Loucy (cell line): Measurements from ENCODE around the gene KAT6B.
"Not testable (repeated sequence)": the region's sequence is repeated elsewhere in the genome, so short reads cannot be mapped to it uniquely, and the experiment has no call there.

ENCODE experiments used
- H2AFZ ChIP-seq: fragments of 200-600 bp; sonication (generic); 2 replicates; pipeline ENCODE4 v1.6.0; 2016; ENCODE audit warnings: antibody characterized with exemption, mild to moderate bottlenecking, low read length, moderate library complexity
- H3F3A ChIP-seq: fragments of 200-600 bp; 2 replicates; pipeline ENCODE4 v1.6.0; 2016; ENCODE audit warnings: antibody characterized with exemption, low read depth, mild to moderate bottlenecking
- H3K27me3 ChIP-seq: fragments of 200-600 bp; sonication (generic); 2 replicates; pipeline ENCODE4 v1.6.1; 2014; ENCODE audit warnings: low read length, mild to moderate bottlenecking; ENCODE audit not compliant: insufficient read depth, poor library complexity, severe bottlenecking
- H3K36me3 ChIP-seq: fragments of 200-600 bp; sonication (generic); 2 replicates; pipeline ENCODE4 v1.6.1; 2016; ENCODE audit warnings: low read length; ENCODE audit not compliant: insufficient read depth
- H3K4me1 ChIP-seq: fragments of 200-600 bp; sonication (generic); 2 replicates; pipeline ENCODE4 v1.5.1; 2014; ENCODE audit warnings: low read length, mild to moderate bottlenecking; ENCODE audit not compliant: insufficient read depth, poor library complexity, severe bottlenecking
- H3K4me2 ChIP-seq: fragments of 200-600 bp; sonication (generic); 2 replicates; pipeline ENCODE4 v1.6.0; 2014; ENCODE audit warnings: antibody characterized with exemption, low read length, low read depth, mild to moderate bottlenecking; ENCODE audit not compliant: poor library complexity, severe bottlenecking
- H3K4me3 ChIP-seq: fragments of 200-600 bp; sonication (generic); 2 replicates; pipeline ENCODE4 v1.5.1; 2014; ENCODE audit warnings: low read length, mild to moderate bottlenecking, mixed read lengths; ENCODE audit not compliant: poor library complexity, severe bottlenecking
- H3K79me2 ChIP-seq: fragments of 200-600 bp; sonication (generic); 2 replicates; pipeline ENCODE4 v1.6.1; 2014; ENCODE audit warnings: low read length; ENCODE audit not compliant: insufficient read depth
- H3K9ac ChIP-seq: fragments of 200-600 bp; sonication (generic); 2 replicates; pipeline ENCODE4 v1.6.0; 2014; ENCODE audit warnings: mild to moderate bottlenecking, low read depth, low read length, moderate library complexity; ENCODE audit not compliant: poor library complexity, severe bottlenecking
- H3K9me2 ChIP-seq: fragments of 200-600 bp; sonication (generic); replicated peaks from 2 replicates; pipeline ENCODE4 v1.6.1; 2016; ENCODE audit warnings: low read depth, low read length, mixed read lengths
- H3K9me3 ChIP-seq: fragments of 200-600 bp; sonication (generic); 2 replicates; pipeline ENCODE4 v1.6.1; 2014; ENCODE audit warnings: mild to moderate bottlenecking, antibody characterized with exemption, low read length, low read depth; ENCODE audit not compliant: insufficient read depth
- H4K20me1 ChIP-seq: fragments of 200-600 bp; sonication (generic); 2 replicates; pipeline ENCODE4 v1.6.0; 2014; ENCODE audit warnings: antibody characterized with exemption, low read length, mild to moderate bottlenecking; ENCODE audit not compliant: insufficient read depth, poor library complexity, severe bottlenecking
- EZH2phosphoT487 ChIP-seq: fragments of 200-600 bp; IDR thresholded peaks from 2 replicates; pipeline ENCODE4 v1.6.1; 2018; ENCODE audit warnings: antibody characterized with exemption, mild to moderate bottlenecking, moderate library complexity, borderline replicate concordance
- TF ChIP-seq, protein P1 (sequence below): fragments of 200-600 bp; sonication (generic); conservative IDR thresholded peaks from 2 replicates; pipeline ENCODE4 v1.5.1; 2014; ENCODE audit warnings: mild to moderate bottlenecking, antibody characterized with exemption, low read length

The KAT6B gene

DNA sequence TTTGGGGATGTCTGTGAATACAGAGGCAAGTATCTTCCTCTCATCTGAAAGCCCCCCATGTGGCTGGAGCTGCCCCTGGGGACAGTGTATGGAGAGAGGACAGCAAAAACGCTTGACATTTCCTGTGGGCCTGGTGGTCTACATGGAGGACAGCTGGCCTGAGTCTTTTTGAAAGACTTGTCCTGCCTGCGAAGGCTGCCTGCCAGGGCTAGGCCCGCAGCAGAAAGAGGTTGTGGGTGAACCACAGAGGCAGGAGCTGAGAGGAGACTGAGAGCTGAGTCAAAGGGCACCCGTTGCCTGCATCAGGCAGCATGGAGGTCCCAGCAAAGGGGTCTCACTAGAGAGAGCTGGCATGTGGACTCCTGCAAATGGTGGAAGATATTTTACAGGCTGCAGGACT lies 66.4 kb downstream of the KAT6B start:
- H2AFZ ChIP-seq: no peak overlapping the region
- H3K9me2 ChIP-seq: no peaks in the 10 kb centered on the region
- H3K4me2 ChIP-seq: peak overlapping the region; percentile 18
- peaks cover 58% of the 10 kb centered on the region for H3K4me1 ChIP-seq
- no peak for TF ChIP-seq EZH2phosphoT487
- TF ChIP-seq, protein P1, sequence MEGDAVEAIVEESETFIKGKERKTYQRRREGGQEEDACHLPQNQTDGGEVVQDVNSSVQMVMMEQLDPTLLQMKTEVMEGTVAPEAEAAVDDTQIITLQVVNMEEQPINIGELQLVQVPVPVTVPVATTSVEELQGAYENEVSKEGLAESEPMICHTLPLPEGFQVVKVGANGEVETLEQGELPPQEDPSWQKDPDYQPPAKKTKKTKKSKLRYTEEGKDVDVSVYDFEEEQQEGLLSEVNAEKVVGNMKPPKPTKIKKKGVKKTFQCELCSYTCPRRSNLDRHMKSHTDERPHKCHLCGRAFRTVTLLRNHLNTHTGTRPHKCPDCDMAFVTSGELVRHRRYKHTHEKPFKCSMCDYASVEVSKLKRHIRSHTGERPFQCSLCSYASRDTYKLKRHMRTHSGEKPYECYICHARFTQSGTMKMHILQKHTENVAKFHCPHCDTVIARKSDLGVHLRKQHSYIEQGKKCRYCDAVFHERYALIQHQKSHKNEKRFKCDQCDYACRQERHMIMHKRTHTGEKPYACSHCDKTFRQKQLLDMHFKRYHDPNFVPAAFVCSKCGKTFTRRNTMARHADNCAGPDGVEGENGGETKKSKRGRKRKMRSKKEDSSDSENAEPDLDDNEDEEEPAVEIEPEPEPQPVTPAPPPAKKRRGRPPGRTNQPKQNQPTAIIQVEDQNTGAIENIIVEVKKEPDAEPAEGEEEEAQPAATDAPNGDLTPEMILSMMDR: no peak
- no peaks in the 10 kb centered on the region for H3K36me3 ChIP-seq
- no peak overlapping the region for H3K4me3 ChIP-seq
- H3K9me3 ChIP-seq: no peaks in the 10 kb centered on the region
- H3K27me3 ChIP-seq: no peaks in the 10 kb centered on the region
- peaks cover 10% of the 10 kb centered on the region; the same call in 1 of the 2 replicates for H3F3A ChIP-seq
- peaks cover 42% of the 10 kb centered on the region for H4K20me1 ChIP-seq
- peak overlapping the region; percentile 45 for H3K9ac ChIP-seq
- H3K79me2 ChIP-seq: peaks cover 98% of the 10 kb centered on the region

DNA sequence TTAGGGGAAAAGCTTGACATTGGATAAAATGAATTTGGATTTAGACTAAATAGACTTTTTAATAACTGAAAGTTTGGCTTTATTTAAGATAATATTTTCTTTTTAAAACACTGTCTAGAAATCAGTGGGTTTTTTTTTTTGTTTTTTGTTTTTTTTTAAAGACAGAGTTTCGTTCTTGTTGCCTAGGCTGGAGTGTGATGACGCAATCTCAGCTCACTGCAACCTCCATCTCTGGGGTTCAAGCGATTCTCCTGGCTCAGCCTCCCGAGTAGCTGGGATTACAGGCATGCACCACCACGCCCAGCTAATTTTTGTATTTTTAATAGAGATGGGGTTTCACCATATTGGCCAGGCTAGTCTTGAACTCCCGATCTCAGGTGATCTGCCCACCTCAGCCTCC lies 66.9 kb downstream of the KAT6B start:
- H3K4me3 ChIP-seq, H3K27me3 ChIP-seq, H3K9me3 ChIP-seq, H3K9me2 ChIP-seq, H3K36me3 ChIP-seq, H2AFZ ChIP-seq: not testable (repeated sequence)
- Histone ChIP-seq H3K9ac (peak overlapping the region; percentile 45), H4K20me1 (peaks cover 43% of the 10 kb centered on the region), H3K79me2 (peaks cover 98% of the 10 kb centered on the region), H3K4me1 (peaks cover 60% of the 10 kb centered on the region), H3F3A (peaks cover 11% of the 10 kb centered on the region), H3K4me2 (peak overlapping the region; percentile 18)

DNA sequence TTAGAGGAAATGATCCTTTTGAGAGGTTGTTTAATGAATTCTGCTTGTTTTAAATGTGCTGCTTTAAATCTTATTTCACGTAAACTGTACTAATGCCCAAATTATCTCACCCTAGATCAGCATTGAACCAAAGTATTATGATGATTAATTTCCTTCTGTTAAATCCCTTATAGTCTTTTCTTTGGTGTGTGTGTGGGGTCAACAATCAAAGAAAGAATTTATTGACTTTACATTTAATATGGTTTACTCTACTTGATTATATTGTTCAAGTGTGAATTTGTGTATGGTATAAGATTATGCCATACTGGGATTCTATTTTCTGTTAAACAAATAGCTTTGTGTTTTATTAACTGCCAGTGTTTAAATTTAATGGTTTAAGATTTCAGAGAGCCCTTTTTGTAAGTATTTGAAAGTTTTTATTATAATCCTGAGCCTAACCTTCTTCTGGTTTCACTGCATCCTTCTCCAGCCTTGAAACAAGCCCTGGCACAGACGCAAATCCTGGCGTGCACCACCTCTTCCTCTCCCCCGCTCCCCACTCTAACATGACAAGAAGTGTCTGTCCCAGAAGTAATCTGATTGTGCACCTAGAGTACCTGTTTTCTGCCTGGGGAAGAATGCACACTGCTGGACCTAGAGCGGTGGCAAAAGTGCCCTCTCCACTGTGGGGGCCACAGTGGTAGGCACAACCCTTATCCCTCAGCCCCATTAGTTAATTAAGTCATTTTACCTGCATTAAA lies 70.6 kb downstream of the KAT6B start:
- H3K9me2 ChIP-seq: no peaks in the 10 kb centered on the region
- peaks cover 69% of the 10 kb centered on the region for H3K4me1 ChIP-seq
- H3K9ac ChIP-seq: no peak overlapping the region
- no peaks in the 10 kb centered on the region for H3K27me3 ChIP-seq
- H3K36me3 ChIP-seq: no peaks in the 10 kb centered on the region
- H3K4me3 ChIP-seq: peak overlapping the region; percentile 51
- H3F3A ChIP-seq: peaks cover 15% of the 10 kb centered on the region
- TF ChIP-seq, protein P1: no peak
- no peak for TF ChIP-seq EZH2phosphoT487
- peak overlapping the region; percentile 72 for H3K4me2 ChIP-seq
- no peaks in the 10 kb centered on the region for H3K9me3 ChIP-seq
- H4K20me1 ChIP-seq: peaks cover 31% of the 10 kb centered on the region
- peaks cover 98% of the 10 kb centered on the region for H3K79me2 ChIP-seq
- H2AFZ ChIP-seq: no peak overlapping the region
